Stimulated activated CD4-positive, alpha-beta T cell treated with anti-CD3 and anti-CD28 coated beads, Interleukin-15, amount 100 ng/mL, for 24 hours (primary cell): ENCODE data around the gene SPNS2.

Experiments used
- DNase-seq: peaks from one replicate; pipeline ENCODE4 v3.0.0-alpha.2; 2020

The SPNS2 gene

GRCh38 chr17:4554441-4554996 lies 55.8 kb downstream of the SPNS2 start:
- DNase-seq, result peak; percentile 37

- DNase-seq, result peak; percentile 99
Measured at GRCh38 chr17:4554997-4555799, 56.5 kb downstream of the SPNS2 start, which contains the start of gene MYBBP1A. Gene MYBBP1A, minus strand, starts transcription at chr17:4555384. Its CDS starts 60 bp downstream, at chr17:4555324.

DNA sequence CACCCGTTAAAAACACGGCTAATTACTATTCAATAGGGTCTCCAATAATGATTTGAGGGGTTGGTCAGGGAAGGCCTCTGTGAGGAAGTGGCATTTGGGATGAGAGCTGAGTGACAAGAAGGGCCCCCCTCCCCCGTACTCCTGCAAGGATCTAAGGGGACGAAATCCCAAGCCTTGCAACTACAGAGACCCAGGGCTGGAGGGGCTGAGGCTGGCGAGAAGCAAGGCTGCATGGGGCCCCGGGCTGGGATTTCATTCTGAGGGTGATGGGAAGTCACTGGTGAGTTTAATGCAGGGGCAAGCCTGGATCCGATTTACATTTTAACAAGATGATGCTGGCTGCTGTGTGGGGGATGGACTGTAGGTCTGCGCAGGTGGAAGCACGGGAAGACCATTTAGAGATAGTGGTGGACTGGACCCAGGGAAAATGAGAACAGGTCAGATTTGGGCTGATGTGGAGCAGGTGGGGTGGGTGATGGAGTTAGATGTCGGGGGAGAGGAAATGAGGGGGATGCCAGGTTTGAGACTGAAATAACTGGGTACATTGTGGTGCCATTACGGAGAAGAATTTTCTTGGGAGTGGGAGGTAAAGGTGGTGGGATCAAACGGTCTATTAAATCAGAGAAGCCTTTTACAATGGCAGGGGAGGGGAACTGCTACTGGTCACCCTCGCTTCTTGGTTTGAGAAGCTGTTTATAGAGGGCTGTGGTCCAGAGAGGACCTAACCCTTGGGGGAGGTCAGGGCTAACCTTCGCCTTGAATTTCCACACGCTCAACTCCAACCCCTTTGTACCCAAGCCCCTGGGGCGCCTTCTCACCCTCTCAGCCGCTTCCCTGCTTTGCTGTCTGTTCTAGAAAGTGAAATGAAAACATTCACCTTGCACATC lies 57.4 kb downstream of the SPNS2 start:
- DNase-seq, result no peak

- no peak for DNase-seq
Measured at GRCh38 chr17:4556996-4557395, 58.3 kb downstream of the SPNS2 start.

DNA sequence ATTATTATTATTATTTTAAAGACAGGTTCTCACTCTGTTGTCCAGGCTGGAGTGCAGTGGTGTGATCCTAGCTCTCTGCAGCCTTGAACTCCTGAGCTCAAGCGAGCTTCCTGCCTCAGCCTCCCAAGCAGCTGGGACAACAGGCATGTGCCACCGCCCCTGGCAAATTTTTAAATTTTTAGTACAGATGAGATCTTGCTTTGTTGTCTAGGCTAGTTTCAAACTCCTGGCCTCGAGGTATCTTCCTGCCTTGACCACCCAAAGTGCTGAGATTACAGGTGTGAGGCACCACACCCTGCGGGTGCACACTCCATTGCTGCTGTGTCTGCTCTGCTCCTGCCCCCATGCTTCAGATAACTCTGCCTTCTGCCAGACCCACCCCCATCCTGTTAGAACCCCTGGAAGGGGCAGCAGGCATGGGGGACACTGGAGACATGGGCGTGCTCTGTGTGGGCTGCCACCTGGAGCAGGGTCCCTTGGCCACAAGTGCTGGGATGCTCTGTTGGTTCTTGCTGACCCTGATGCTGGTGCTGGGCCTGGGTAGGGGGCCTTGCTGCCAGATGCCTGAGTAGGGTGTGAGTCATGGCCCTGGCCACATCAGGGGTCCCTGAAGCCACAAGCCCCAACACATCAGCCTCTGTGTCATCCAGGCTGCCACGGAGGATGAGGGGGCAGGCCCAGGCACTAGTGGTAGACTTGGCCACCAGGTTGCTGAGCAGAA lies 59.1 kb downstream of the SPNS2 start:
- DNase-seq, result no peak

GRCh38 chr17:4558347-4558971 lies 59.8 kb downstream of the SPNS2 start:
- no peak for DNase-seq

- DNase-seq, result no peak
Measured at GRCh38 chr17:4559139-4559791, 60.6 kb downstream of the SPNS2 start.

GRCh38 chr17:4559966-4560365 lies 61.3 kb downstream of the SPNS2 start:
- no peak for DNase-seq

DNA sequence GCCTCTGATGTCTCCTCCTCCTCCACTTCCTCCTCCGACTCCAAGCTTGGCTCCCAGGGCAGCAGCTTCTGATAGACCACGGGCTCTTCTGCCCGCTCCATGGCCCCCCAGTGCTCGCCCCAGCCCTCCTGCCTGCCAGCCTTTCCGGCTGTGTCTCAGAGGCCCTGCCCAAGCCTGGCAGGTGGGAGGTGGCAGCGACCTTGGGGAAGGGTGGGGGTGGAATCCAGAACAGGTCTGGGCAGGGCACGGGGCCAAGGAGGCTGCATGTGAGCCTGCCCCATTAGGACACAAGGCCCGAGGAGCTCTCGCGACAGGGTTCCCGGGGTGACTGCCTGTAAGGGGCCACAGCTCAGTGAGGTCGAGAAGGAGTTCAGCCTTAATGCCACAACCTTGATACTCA lies 61.7 kb downstream of the SPNS2 start, which contains the start of gene GGT6:
TSS of gene GGT6 (minus strand) at position 157 of the 400 bp plus-strand sequence. CDS start at position 101, 56 bp downstream.
- DNase-seq, result no peak

DNA sequence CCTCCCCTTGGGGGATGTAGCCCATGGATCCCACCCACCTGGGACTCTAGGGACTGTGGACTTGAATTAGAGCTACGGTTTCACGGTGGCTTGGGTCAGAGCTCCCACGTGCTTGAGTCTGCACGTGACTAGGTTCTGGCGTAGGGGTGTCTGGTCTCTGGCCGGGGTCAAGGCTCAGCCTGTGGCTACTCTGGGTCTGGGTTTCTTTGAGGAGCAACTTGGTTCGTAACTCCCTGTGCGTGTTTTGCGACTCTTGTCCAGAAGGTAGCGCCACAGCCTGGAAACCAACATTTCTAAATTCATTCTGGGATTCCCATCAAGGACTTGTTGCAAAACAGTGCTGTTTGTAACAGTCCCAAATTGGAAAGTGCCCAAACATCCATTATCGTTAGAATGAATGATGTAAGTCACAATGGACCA lies 62.2 kb downstream of the SPNS2 start:
- DNase-seq, result no peak

DNA sequence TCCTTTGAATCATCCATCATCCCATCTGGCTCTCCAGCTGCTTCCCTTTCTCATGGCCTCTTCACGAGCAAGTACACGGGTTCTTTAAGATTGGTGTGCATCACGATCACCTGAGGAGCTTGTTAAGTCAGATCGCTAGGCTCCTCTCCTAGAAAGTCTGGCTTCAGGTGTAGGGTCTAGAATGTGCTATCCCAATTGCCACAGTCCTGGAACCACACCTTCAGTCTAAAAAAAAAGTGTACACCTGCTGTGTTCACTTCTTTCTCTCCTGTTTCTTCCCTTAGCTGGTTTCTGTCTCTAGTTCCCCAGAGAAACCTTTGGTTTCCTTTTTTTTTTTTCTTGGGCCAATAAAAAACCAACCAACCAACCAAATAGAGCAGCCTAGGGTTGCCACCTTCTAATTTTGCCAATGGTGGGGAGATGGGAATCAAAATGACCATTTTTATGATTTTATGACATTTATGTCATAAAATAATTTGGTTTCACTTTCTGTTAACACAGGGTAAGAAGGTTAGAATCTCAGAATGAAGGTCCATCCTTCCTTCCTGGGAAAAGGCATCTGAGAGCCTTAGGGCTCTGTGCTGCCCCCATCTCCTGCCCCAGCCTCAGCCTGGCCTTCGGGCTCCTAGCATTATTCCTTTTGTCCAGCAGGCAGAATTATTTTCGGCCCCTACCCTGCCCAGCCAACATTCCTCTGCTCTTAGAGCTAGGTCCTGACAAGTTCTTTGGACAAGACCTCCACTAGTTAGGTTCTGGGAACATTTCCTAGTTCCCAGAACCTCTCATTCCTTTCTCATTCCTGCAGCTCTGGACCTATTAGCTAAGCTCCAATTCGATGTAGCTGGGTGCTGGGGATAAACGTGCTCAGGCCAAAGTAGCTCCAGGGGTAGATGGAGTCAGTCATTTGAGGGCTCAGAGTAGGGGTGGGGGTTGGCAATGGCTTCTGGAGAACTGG lies 63.6 kb downstream of the SPNS2 start:
- no peak for DNase-seq

- peak; percentile 71 for DNase-seq
Measured at GRCh38 chr17:4565209-4566141, 66.8 kb downstream of the SPNS2 start.

DNA sequence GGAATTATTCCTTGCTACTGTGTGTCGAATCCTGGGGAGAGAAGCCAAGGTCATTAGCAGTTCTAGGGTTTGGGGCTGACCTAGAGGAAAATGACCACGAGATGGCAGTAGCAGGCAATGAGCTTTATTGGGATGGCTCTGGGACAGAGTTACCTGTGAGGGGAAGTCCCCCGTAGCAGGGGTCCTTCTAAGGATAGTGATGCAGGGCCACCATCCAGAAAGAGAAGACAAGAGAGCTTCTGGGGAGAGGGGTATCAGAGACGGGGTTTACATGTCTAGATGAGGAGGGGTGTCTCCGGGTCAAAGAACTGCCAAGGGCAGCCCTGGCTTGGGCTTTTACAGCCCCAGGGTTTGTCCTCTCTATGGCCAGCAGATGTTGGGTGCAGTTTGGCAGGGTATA lies 68.1 kb downstream of the SPNS2 start:
- DNase-seq, result peak; percentile 67

GRCh38 chr17:4569591-4569990 lies 70.9 kb downstream of the SPNS2 start:
- no peak for DNase-seq

DNA sequence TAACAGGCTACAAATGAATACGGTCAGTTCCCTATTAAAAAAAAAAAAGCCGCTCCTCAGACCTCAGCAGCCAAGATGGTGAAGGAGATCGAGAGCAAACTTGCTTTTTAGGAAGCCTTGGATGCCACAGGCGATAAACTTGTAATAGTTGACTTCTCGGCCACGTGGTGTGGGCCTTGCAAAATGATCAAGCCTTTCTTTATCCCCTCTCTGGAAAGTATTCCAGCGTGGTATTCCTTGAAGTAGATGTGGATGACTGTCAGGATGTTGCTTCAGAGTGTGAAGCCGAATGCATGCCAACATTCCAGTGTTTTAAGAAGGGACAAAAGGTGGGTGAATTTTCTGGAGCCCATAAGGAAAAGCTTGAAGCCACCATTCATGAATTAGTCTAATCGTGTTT lies 73.5 kb downstream of the SPNS2 start:
- DNase-seq, result no peak

DNA sequence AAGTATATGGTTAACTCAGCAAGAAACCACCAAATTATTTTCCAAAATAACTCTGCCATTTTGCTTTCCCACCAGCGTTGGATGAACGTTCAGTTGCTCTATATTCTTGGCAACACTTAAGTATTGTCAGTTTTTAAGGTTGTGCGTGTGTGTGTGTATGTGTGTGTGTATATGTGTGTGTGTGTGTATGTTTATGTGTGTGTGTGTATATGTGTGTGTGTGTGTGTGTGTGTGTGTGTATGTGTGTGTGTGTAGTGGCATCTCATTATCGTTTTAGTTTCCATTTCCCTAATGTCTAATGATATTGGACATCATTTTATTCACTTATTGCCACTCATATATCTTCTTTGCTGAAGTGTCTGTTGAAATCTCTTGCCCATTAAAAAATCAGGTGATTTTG lies 74.4 kb downstream of the SPNS2 start:
- no peak for DNase-seq

DNA sequence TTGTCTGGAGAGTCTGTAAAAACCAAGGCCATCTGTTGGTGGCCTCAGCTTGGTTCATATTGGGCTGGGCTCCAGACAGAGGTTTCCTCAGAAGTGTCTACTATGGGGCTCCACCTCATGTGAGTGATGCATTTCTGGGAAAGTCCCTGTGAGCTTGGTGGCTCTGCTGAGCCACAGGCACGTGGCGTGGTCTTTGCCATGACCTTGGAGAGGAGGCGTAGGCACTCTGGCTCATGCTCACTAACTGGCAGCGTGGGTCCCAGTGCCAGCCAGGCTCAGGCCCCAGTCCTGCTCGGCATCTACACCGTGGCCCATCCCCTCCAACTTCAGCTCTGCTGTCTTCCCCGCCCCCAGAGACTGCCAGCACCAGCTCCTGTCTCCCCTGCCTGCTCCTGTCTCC lies 75.0 kb downstream of the SPNS2 start:
- DNase-seq, result peak; percentile 81

DNA sequence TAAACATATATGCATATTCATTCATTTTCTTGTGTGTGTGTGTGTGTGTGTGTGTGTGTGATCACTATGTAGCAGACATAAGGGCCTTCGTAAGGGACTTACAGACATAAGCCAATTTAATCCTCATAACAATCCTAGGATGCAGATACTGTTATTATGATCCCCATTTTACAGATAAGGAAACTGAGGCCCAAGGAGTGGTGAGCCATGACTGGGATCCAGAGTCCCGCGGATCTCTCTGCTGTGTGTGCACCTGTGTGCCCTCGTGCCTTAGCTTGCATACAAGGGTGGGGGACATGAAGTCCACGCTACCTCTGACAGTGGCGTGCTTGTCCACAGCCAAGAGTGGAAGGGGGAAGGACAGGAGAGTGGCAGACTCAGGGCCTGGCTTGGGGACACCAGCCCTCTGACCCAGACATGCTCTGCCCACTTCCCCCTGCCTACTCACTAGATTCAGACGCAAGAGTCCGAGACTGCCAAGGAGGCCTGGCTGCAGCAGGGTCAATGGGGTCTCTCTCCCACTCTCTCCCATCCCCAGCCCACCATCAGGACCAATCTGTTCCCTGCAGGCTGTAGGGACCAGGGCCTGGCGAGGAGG lies 75.9 kb downstream of the SPNS2 start:
- no peak for DNase-seq

GRCh38 chr17:4576161-4576558 lies 77.5 kb downstream of the SPNS2 start:
- DNase-seq, result no peak
